Pons (tissue), 1 donor: Measurements from ENCODE around the gene SLC41A3.
A peak's percentile ranks its signal among the peaks of the same experiment; 100 is the strongest.

Source experiments
- DNase-seq: peaks from one replicate; pipeline ENCODE4 v3.0.0-alpha.2; 2016; ENCODE audit warnings: low spot score

SLC41A3 gene

DNA sequence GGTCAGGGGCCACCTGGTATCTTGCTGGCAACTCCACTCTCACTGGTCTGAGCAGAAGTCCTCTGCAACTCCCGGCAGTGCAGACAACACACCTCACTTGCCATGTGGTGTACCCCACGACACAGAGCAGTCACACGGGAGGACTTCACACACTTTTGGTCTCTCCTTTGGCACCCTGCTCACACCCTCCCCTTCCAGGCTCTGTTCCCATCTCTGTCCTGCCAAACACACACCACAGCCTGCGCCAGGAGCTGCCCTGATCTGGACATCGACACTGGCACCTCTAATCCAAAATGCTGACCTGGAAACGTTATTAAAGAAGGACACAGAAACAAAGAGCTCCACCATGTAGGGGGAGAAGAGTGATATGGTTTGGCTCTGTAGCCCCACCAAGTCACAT, 57.2 kb downstream of the SLC41A3 start:
- DNase-seq: no peak

DNA sequence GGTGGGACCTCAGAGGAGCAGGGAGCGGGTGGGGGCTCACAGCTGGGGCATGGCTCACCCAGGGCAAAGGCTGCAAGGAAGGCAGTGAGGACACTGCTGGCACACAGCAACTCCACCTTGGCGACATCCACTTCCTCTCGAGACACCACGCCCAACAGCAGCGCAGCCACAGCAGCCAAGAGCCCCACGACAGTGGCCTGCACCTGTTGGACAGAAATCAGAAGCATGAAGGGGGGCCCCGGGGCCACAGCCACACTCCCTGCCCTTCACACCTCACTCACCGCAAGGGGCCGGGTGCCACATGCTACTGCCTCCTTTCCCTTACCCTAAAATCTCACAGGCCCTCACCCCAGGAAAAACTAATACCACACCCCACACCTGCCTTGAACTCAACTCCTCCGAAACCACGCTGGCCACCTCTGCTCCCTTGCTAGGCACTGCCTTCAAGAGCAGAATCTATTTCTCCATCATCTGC, 57.6 kb downstream of the SLC41A3 start:
- DNase-seq: no peak

DNA sequence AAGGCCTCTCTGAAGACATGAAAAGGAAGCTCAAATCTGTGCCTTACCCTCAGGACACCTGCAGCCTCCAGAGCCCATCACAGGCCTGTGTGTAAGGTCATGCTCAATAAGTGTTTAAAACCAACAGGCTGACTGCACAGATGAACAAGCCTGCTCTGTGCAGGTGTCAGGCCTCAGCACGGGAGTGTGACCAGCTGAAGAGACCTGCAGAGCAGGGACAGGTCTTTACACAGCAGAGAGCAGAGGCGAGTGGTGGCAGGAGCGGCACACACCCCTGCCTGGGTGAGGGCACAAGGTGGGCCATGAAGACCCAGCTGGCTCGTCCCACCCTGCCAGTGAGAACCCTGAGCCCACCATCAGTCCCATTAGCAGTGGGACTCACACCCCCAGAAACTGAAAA, 58.1 kb downstream of the SLC41A3 start:
- DNase-seq: no peak

DNA sequence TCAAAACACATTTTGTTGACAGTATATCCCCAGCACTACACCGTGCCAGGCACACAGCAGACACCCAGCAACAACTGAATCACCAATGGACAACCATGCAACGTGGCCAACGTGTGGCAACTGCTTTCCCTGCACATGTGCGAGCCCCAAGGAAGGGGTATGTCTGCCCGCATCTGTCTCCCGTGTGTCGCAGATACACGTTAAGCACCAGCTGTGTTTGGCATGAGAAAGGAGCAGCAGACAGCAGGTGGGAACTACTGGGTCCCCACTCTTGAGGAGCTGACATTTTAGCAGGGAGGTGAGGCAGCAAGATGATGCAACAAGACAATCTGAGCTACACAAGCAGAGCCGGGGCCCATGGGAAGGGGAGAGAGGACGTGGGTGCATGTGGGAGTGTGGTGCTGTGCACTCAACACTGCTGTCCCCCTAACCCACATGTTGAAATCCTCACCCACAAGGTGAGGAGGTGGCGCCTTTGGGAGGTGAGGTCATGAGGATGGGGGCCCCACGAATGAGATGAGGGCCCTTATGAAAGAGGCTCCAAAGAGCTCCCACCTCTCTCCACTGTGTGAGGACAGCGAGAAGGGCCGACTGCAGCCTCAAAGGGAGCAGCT, 58.7 kb downstream of the SLC41A3 start:
- no peak for DNase-seq

DNA sequence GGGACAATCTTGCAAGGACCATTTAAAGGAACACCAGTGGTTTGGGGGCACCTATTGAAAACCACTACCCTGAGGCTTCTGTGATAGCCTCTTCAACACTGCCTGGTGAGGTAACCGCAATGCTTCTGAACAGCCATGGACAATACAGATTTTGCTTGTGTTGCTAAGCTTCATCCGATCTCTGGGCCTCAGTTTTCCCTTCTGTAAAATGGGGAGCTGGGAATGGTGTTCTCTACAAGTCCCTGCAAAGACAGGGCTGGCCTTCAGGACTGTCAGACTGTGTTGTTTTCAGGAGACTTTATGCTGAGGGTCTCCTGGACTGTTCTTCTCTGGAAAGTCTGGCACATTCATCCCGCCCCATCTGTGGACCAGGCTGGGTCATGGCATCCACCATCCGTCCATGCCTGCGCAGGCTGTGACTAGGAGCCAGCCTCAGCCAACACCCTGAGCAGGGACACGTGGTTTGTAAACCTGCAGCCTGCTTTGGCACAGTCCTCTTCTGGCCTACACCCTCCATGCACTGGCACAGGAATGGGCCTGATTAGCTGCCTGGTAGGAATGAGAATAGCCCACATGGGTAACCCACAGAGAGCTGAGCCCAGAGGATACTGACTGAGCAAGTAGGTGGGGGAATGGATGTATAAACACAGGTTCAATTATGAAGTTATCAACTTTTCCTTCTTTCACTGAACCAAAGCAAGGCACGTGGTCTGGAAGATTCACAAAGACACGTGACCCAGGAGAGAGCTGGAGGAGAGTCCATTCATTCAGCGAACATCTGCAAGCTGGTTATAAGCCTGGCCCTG, 59.7 kb downstream of the SLC41A3 start:
- DNase-seq: no peak

DNA sequence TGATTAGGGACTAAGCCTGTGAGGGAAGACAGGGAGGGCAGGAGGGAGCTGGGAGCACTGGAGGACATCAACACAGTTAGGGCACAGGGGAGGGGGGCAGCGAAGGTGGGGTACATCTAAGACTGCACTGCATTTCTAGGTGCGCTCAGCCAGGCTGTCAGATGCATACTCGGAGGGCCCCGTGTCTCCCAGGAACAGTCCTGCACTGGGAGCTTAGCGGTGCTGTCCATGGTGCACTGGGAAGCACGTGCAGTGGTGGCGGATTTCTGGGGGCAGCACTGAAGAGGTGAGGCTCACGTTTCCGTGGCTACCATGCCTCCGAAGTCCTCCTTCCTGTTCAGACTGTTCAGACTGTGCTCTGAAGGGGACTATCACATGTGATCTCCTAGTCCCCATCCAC, 60.5 kb downstream of the SLC41A3 start:
- DNase-seq: no peak

DNA sequence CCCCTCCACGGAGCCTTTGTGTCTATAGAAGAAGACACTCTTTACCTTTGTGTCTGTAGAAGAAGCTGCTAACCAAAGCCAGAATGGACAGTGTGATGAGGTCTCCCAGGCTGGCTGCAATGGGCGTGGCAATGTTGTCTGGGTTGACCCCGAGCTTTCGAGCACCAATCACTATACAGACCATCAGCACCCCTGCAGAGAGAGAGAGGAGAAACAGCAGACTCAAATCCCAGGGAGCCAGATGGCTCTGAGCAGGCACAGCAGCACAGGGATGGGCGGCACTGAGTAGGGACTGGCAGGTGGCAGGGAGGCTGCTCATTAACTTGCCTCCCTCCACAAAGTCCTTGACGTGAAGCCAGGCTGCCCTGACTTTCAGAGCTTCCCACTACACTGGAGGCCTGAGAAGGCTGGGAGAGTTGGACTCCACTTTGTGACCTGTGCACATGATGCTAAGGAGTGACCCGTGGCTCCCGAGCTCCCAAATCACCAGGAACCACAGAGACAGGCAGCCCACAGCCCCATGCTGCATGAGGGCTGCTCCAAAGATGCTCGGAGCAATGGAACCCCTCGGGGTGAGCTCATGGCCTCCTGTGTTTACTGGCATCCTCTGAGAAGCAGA, 61.1 kb downstream of the SLC41A3 start:
- DNase-seq: no peak

DNA sequence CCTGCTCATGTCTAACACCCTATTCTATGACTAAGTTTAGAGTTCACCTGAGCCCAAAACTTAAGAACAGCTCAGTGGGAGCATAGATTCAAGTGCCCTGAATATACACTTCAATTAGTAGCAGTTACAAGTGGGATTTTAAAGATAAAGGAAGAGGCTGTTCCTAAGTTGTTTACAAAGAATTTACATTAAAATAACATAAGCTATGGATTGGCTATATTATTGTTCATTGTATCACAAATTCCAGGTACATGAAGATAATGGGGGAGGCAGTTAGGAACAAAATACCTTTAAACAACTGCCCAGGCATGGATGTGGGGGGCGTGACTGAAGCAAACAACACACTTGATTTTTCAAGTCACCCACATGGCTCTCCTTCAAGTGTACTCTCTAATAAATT, 62.2 kb downstream of the SLC41A3 start:
- no peak for DNase-seq

DNA sequence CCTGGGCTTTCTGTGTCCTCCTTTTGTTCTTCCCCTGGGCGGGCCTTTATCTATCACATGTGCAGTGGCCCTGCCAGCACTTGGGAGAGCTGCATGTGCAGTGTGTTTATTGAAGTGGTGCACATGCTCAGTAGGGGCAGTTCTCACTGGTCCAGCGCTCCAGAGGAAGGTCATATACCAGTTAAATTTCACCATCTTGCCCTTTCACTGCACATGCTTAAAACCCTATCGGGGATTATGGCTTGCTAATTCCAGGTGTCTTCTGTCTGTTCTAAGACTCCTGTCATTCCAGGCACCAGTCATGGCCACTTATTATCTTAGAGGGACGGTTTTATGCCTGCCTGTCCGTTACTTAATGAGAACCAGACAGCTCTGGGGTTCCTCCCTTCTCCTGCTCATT, 62.7 kb downstream of the SLC41A3 start:
- DNase-seq: no peak

DNA sequence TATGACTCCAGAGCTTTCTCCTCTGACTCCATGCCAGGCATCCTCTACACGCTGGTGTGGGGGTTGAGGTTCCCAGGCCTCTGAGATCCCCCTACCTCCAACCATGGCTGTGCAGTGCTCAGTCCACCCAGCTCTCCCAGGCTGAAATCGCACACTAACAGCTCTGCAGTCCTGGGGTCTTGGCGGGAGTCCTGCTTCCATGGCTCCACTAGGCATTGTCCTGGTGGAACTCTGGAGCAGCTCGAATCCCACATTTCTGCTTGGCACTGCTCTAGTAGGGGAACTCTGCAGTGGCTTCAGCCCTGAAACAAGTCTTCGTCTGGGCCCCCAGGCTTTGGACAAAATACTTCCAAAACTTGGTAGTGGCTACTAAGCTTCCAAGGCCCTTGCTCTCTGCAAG, 64.2 kb downstream of the SLC41A3 start:
- DNase-seq: no peak

DNA sequence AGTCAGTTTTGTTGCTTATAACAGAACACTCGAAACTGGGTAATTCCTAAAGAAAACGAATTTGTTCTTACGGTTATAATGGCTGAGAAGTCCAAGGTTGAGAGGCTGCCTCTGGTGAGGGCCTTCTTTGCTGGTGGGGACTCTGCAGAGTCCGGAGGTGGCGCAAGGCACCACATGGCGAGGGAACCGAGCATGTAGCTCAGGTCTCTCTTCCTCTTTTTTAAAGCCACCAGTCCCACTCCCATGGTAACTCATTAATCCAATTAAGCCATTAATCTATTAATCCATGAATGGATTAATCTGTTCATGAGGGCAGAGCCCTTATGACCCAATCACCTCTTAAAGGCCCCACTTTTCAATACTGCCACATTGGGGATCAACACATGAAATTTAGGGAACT, 64.9 kb downstream of the SLC41A3 start:
- no peak for DNase-seq

DNA sequence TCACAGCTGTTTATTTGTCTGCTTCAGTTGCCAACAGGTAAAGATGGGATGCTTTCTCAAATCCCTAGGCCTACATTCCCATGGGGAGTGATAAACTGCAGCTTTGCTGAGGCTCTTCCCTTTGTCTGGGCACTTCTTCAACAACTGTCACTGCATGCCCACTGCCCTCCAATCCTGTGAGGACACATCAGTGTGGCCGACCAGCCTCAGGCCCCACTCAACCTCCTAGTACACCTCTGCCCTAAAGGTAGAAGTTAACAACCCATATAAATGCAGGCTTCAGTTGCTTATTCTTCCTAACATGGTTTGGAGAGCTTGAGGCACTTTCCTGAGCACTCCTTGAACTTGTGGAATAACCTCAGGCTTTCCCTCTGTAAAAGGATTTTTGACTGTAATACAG, 65.4 kb downstream of the SLC41A3 start:
- no peak for DNase-seq

DNA sequence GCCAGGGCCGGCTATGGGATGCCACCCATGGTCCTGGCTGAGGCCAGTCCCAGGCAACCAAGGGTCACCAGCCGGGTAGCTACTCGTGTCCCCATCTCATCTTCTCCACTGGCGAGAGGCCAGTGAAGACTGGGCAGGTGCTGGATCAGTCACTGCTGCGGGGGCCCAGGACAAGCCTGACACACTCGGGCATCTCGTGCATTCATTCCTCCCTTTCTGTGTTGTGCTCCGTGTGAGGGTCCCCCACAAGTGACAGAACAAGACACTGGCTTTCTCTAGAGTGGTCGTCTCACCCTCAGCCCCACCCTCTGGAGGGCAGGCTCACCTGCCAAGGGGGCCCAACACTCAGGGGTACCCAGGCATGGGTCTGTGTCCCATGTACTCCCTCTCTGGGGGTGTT, 66.6 kb downstream of the SLC41A3 start:
- DNase-seq: no peak

DNA sequence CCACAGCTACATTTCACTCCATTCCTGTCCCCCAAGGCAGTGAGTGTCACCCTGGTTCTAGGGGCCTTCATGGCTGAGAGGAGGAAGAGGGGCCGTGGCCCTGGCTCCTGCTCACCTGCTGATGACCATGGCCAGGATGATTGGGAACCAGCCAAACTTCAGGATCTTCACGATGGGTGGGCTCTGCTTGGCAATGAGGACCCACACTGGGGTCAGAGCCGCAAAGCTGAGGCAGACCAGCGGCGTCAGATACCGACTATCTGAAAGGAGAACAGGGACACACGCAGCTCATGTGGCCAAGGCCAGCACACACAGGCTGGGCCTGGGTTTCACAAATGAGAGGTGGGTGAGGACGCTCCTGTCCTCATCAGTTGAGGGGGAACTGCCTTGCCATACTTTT, 67.3 kb downstream of the SLC41A3 start:
- no peak for DNase-seq

DNA sequence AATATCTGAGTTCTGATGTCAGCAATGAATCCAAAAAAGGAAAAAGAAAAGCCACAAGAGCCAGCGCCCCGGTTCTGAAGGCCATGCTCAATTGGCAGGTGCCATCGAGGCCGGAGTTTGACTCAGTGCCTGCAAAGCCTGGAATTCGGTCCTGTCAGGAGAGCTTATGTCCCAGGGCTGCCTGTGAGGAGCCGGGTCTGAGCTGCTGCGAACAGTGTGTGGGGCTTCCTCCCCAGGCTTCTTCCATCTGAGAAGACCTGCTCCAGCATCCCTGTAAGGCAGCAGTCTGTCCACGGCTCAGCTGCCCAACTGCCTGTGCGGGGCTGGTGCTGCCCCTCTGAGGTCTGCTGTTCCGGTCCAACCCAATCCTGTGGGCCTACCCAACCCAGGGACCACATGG, 68.8 kb downstream of the SLC41A3 start:
- DNase-seq: no peak

DNA sequence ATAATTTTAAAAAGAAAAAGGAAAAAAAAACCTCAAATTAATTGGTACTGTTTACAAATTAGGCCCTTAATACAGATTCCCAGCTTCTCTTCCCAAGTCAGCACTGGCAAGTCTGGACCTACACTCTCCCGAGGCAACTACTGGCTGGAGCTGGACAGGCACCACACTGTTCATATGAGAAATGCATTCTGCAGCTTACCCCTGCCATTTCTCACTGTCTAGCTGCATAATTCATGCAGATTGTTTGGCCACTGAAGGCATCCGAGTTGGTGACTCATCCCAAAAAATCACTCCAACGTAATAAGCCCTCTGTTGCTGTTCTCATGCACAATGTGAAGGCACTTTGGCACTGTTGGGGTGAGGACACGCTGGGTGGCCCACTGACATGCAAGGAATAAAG, 69.7 kb downstream of the SLC41A3 start:
- peak; percentile 6 for DNase-seq

DNA sequence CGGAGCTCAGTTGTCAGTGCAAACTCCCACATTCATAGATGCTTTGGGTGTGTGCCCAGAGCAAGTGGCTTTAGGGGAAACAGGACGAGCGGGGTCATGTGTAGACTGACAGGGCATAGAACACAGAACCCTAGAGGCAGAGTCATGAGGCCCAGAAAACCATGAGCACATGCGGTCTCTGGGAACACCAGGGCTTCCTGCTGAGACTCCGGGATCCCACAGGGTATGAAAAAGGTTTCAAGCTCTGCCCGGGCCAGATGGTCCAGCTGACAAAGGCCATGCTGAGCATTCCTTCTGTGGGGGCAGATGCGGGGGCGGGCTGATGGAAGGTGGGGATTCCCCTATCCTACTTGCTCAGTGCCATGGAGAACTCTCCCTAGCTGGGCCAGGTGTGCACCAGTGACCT, 70.2 kb downstream of the SLC41A3 start:
- no peak for DNase-seq

DNA sequence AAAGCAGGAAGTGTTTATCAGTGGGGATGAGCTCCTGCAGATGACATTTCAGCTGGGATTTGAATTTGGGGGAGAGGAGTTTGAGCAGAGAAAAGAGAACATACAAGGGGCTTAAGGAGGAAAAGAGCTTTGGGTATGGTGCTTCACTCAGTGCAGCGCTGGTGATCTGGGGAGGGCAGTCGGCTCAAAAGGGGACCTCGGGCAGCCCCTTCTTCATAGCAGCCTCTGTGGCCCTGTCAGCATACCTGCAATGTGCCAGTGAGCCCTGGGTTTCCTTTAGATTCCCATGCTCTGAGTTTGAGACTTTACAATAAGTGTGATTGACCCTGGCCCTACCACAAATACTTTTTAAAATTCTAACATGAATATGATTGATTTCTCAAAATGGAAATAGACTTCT, 74.7 kb downstream of the SLC41A3 start:
- DNase-seq: no peak

DNA sequence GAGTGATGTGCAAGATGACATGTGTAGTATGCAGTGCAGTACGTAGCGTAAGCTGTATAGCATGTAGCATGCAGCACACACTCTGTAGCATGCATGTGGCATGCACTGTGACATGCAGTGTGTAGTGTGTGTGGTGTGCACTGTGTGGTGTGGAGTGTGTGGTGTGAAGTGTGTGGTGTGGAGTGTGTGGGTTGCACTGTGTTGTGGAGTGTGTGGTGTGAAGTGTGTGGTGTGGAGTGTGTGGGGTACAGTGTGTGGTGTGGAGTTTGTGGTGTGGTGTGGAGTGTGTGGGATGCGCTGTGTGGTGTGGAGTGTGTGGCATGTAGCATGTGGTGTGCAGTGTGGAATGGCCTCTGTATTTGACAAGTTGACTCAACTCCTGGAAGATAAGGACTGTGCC, 75.7 kb downstream of the SLC41A3 start:
- DNase-seq: no peak

DNA sequence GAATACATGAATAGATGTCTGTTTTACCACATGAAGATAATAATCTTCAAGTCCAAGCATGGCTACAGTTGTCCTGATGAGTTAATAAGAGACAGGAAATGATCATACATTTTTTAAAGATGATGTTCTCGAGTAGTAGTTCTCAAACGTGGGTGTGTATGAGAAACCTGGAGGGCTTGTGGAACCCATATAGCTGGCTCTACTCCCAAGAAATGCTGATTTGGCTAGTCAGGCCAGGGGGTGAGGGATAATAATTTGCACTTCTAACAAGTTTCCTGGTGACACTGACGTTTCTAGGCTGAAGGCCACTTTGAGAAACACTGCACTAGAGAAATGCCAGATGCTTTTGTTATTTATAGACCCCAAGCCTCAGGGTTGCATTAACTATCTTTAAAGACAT, 78.0 kb downstream of the SLC41A3 start:
- no peak for DNase-seq

DNA sequence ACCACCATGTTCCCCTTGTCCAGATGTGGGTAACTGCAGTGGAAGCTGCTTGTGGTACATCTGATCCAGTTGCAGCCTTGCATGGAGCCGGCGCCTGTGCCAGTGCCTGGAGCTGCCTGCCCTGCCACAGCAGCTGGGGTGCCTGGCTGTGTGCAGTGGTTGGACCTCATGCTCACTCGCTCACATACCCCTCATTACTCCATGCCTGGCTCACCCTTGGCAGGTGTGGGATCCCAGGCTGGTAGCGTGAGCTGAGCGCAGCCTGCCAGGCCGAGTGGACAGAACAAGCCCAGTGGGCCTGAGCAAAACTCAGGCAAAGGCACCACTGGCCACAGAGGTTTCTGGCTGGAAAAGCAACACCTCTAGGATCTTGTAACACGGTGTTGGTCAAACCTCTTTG, 79.2 kb downstream of the SLC41A3 start:
- no peak for DNase-seq

DNA sequence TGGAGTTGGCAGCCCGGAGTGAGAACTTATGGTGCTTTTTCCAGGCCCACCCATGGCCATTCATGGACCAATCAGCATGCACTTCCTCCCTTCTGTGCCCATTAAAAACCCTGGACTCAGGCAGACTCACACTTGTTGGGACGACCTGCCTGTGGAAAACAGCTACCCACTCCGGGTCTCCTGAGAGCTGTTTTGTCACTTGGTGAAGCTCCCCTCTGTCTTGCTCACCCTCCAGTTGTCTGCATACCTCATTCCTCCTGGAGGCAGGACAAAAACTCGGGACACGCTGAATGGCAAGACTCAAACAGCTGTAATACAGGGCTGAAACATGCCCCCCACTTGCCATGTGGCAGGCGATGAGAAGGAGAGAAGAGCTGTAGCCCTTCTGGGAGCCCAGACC, 79.7 kb downstream of the SLC41A3 start:
- no peak for DNase-seq

DNA sequence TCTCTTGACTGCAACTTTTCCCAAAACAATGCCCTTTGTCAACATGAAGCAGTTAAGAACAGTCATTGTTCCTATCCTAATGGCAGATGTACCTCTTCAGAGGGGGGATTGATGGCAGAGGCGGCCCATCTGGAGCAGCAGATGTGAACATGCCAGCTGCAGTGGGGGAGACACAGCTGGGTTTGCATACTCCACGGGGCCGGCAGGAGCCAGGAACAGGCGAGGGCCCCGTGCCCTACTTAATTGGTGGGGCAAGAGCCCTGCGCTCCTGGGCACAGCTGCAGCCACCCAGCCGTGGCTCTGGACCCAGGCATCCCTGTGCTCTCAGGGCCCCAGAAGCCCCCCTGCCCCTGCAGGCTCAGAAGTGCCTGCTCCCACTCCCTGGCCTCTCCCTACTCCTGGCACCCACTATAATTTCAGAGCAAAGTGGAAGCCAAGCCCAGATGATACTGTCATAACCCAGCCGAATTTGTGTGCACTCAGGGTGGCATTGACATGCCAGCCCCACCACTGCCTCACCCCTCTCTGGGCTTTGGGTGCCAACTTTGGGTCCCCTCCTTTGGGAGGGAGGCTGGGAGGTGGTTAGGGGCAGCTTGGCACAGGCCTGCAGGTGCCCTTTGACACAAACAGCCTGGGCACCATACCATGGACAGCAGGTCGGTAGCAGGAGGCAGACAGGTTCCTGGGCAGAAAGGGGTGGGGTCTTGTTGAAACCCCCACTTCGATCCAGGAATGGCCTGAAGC, 80.3 kb downstream of the SLC41A3 start:
- no peak for DNase-seq
